CD4-positive, alpha-beta memory T cell (primary cell): ENCODE data around the gene DAO. TPM values are rescaled to one million over a fixed set of nuclear protein-coding genes. Genes with fewer than 3 reads are reported as not detected.

Source experiments
- CTCF ChIA-PET: fragments of 350-600 bp; sonication (Branson Sonifier 250); formaldehyde crosslinking; loops from one replicate; lab custom pipeline; 2021; ENCODE audit warnings: inconsistent platforms; ENCODE audit not compliant: partially characterized antibody; lab: Charles Lee
- POLR2A ChIA-PET: fragments of 350-600 bp; sonication (Branson Sonifier 250); formaldehyde crosslinking; loops from one replicate; lab custom pipeline; 2021; ENCODE audit not compliant: partially characterized antibody; lab: Charles Lee
- DNase-seq, 5 donors: peaks; one replicate each; pipeline versions ENCODE4 v3.0.0 to v3.0.0-alpha.2; 2020 to 2022; ENCODE audit warnings: mixed read lengths in 1 of 5
- H3K27ac ChIP-seq: one replicate; pipeline ENCODE4 v1.7.0; 2013; ENCODE audit warnings: low read depth, low read length
- H3K27me3 ChIP-seq: 2 replicates; pipeline ENCODE4 v1.7.0; 2013; ENCODE audit warnings: mild to moderate bottlenecking, low read length, moderate library complexity; ENCODE audit not compliant: insufficient read depth
- H3K36me3 ChIP-seq: 2 replicates; pipeline ENCODE4 v1.7.0; 2013; ENCODE audit warnings: mild to moderate bottlenecking, low read length, moderate library complexity; ENCODE audit not compliant: insufficient read depth
- H3K4me1 ChIP-seq: 2 replicates; pipeline ENCODE4 v1.7.0; 2013; ENCODE audit warnings: mild to moderate bottlenecking, low read length, moderate library complexity; ENCODE audit not compliant: insufficient read depth
- H3K4me3 ChIP-seq, 2 donors: one replicate each; pipeline ENCODE4 v1.7.0; 2013; ENCODE audit warnings: low read length in 2 of 2, mild to moderate bottlenecking in 1 of 2
- H3K9me3 ChIP-seq, 2 donors: one replicate each; pipeline ENCODE4 v1.7.0; 2013; ENCODE audit warnings: low read length in 2 of 2, control low read depth in 1 of 2; ENCODE audit not compliant: control insufficient read depth in 1 of 2
- H3K27ac Mint-ChIP-seq, 7 donors: one replicate each; pipeline ENCODE4 v1.8.0; 2020 to 2021; ENCODE audit warnings: mixed read lengths in 7 of 7, mild to moderate bottlenecking in 6 of 7, inconsistent platforms in 3 of 7, moderate library complexity in 3 of 7
- H3K27me3 Mint-ChIP-seq, 2 donors: one replicate each; pipeline ENCODE4 v1.8.0; 2020 to 2021; ENCODE audit warnings: mixed read lengths in 2 of 2
- H3K36me3 Mint-ChIP-seq, 2 donors: one replicate each; pipeline ENCODE4 v1.8.0; 2020 to 2021; ENCODE audit warnings: mixed read lengths in 2 of 2, inconsistent platforms in 1 of 2, mild to moderate bottlenecking in 1 of 2
- H3K4me1 Mint-ChIP-seq, 4 donors: one replicate each; pipeline ENCODE4 v1.8.0; 2020 to 2021; ENCODE audit warnings: mixed read lengths in 4 of 4, mild to moderate bottlenecking in 1 of 4
- H3K4me3 Mint-ChIP-seq, 8 donors: one replicate each; pipeline ENCODE4 v1.8.0; 2020 to 2021; ENCODE audit warnings: mixed read lengths in 8 of 8, mild to moderate bottlenecking in 7 of 8, moderate library complexity in 6 of 8, inconsistent platforms in 3 of 8
- H3K9me3 Mint-ChIP-seq, 8 donors: one replicate each; pipeline ENCODE4 v1.8.0; 2020 to 2021; ENCODE audit warnings: mixed read lengths in 8 of 8, mild to moderate bottlenecking in 5 of 8, inconsistent platforms in 3 of 8, moderate library complexity in 1 of 8
- intact Hi-C: fragments of 100-400 bp; cut with micrococcal nuclease; formaldehyde crosslinking; loops from one replicate; pipeline ENCODE4 v1.15.1; 2023
- polyA plus RNA-seq, 2 donors: library from polyadenylated mRNA; unstranded; fragments of 300-500 nt; fragmentation: Illumina TruSeq; gene quantifications; one replicate each; pipeline ENCODE4 v1.2.3, GENCODE V29; 2021
- total RNA-seq, 2 experiments: library from RNA; stranded (reverse); gene quantifications; one replicate each; pipeline ENCODE4 v1.2.3, GENCODE V29; 2021

DAO gene
- total and polyA plus RNA-seq, 4 experiments from 2014 or later = not detected

- no peaks in the 10 kb centered on the region for H3K36me3 ChIP-seq
- H3K9me3 ChIP-seq = no peaks in the 10 kb centered on the region
- no peaks in the 10 kb centered on the region for H3K4me1 Mint-ChIP-seq
- ChIA-PET CTCF (no interaction called here), POLR2A (no interaction called here)
- peaks cover 0 to 1% of the 10 kb centered on the region in 2 donors for H3K27me3 Mint-ChIP-seq
- no peak overlapping the region for H3K4me3 ChIP-seq
- peaks cover 0 to 6% (median 1%) of the 10 kb centered on the region in 8 donors for H3K9me3 Mint-ChIP-seq
- intact Hi-C loops = no loop called here
- H3K27ac ChIP-seq = no peak overlapping the region
- no peak for DNase-seq
- no peak overlapping the region for H3K27ac Mint-ChIP-seq
- no peaks in the 10 kb centered on the region for H3K36me3 Mint-ChIP-seq
- H3K27me3 ChIP-seq = no peaks in the 10 kb centered on the region
- no peaks in the 10 kb centered on the region for H3K4me1 ChIP-seq
- H3K4me3 Mint-ChIP-seq = no peak overlapping the region
Measured at GRCh38 chr12:108930155-108930554, 50.3 kb downstream of the DAO start.

GRCh38 chr12:108930756-108931155 lies 50.9 kb downstream of the DAO start:
- CTCF ChIA-PET = interaction anchor here (3.8 kb wide), 1 partner anchor 19 kb away, joined by 21 read pairs; no protein-coding TSS in a partner anchor
- no peak overlapping the region for H3K27ac Mint-ChIP-seq

DNA sequence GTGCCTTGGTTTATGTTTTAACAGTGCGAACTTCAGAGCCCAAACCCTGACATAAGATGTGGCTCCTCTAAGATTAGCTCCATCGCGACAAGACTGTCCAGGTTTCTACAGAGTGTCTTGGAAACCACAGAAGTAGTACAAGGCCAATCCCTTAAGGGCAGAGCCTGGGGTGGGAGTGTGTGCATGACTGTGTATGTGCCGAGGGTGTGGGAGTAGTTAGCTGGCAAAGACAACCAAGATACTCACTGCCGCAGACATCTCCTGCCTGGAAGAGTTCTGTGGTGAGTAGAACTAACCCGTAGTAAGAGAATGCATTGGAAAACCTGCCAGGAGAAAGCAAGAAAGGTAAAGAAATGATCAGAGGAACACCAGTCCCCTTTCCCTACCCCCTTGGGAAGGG lies 54.1 kb downstream of the DAO start:
- H3K4me1 Mint-ChIP-seq = peaks cover 0 to under 1% (median 0%) of the 10 kb centered on the region in 4 donors
- H3K36me3 ChIP-seq = no peaks in the 10 kb centered on the region
- no peaks in the 10 kb centered on the region for H3K9me3 Mint-ChIP-seq
- no peak overlapping the region for H3K27ac Mint-ChIP-seq
- intact Hi-C loops = no loop called here
- H3K4me1 ChIP-seq = no peaks in the 10 kb centered on the region
- H3K4me3 Mint-ChIP-seq = no peak overlapping the region
- no peaks in the 10 kb centered on the region for H3K9me3 ChIP-seq
- H3K36me3 Mint-ChIP-seq = no peaks in the 10 kb centered on the region
- no peak overlapping the region for H3K4me3 ChIP-seq
- H3K27me3 ChIP-seq = no peaks in the 10 kb centered on the region
- no peak for DNase-seq
- POLR2A ChIA-PET = no interaction called here
- CTCF ChIA-PET = interaction anchor here (3.8 kb wide), 1 partner anchor 16 kb away, joined by 21 read pairs; no protein-coding TSS in a partner anchor
- H3K27ac ChIP-seq = no peak overlapping the region
- H3K27me3 Mint-ChIP-seq = peaks cover 0 to 4% of the 10 kb centered on the region in 2 donors

More at GRCh38 chr12:108930756-108931155, 50.9 kb downstream of the DAO start:
- H3K9me3 ChIP-seq = no peaks in the 10 kb centered on the region
- Mint-ChIP-seq H3K27me3 (peaks cover 0 to 1% of the 10 kb centered on the region in 2 donors), H3K9me3 (peaks cover 0 to 6% (median 0%) of the 10 kb centered on the region in 8 donors), H3K36me3 (no peaks in the 10 kb centered on the region), H3K4me1 (no peaks in the 10 kb centered on the region), H3K4me3 (no peak overlapping the region)
- no peaks in the 10 kb centered on the region for H3K36me3 ChIP-seq
- no peaks in the 10 kb centered on the region for H3K4me1 ChIP-seq
- POLR2A ChIA-PET = no interaction called here
- H3K27me3 ChIP-seq = no peaks in the 10 kb centered on the region
- intact Hi-C loops = no loop called here
- no peak overlapping the region for H3K4me3 ChIP-seq
- no peak overlapping the region for H3K27ac ChIP-seq
- no peak for DNase-seq

DNA sequence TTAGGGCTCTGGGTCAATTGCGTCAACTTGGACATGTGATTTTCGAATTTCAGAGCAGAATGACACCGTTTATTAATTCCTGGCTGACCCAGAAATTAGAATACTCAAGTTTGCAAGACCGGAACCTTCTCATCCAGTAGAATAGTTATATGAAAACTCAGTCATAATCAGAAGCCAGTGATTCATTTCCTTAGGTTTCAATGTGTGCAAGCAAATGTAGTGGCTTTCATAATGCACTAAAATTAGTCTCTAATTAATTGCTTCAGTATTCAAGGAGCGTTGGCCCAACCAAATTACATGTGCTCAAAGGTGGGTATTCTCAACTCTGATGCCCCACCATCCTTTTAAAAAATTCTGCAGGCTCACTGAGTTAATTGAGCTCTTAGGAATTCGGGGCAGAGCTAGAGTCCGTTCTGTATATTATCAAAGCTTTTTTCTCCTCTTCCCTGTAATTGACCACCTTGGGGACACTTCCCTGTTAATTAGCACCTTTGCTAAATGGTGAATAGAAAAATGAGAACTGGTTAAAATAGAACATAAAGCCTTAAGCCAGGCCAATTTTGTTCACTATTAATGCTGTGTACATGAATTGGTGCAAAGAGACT lies 55.4 kb downstream of the DAO start:
- Mint-ChIP-seq H3K9me3 (no peaks in the 10 kb centered on the region), H3K4me1 (peaks cover 0 to 5% (median 0%) of the 10 kb centered on the region in 4 donors), H3K27ac (no peak overlapping the region), H3K27me3 (peaks cover 0 to 3% of the 10 kb centered on the region in 2 donors), H3K4me3 (no peak overlapping the region), H3K36me3 (no peaks in the 10 kb centered on the region)
- ChIA-PET CTCF (no interaction called here), POLR2A (no interaction called here)
- intact Hi-C loops = no loop called here
- Histone ChIP-seq H3K36me3 (no peaks in the 10 kb centered on the region), H3K27me3 (no peaks in the 10 kb centered on the region), H3K4me3 (no peak overlapping the region), H3K27ac (no peak overlapping the region), H3K9me3 (no peaks in the 10 kb centered on the region), H3K4me1 (no peaks in the 10 kb centered on the region)
- no peak for DNase-seq

GRCh38 chr12:108938247-108938924 lies 58.5 kb downstream of the DAO start:
- no peak overlapping the region for H3K27ac Mint-ChIP-seq
- H3K36me3 ChIP-seq = no peaks in the 10 kb centered on the region
- peaks cover 0 to 3% of the 10 kb centered on the region in 2 donors for H3K27me3 Mint-ChIP-seq
- peaks cover 0 to 2% (median 0%) of the 10 kb centered on the region in 8 donors for H3K9me3 Mint-ChIP-seq
- no peak overlapping the region for H3K4me3 ChIP-seq
- peaks cover 0 to 5% (median 0%) of the 10 kb centered on the region in 4 donors for H3K4me1 Mint-ChIP-seq
- no peaks in the 10 kb centered on the region for H3K27me3 ChIP-seq
- no peak overlapping the region for H3K4me3 Mint-ChIP-seq
- no peak overlapping the region for H3K27ac ChIP-seq
- intact Hi-C loops = no loop called here
- no peak for DNase-seq
- H3K9me3 ChIP-seq = no peaks in the 10 kb centered on the region
- H3K4me1 ChIP-seq = no peaks in the 10 kb centered on the region
- H3K36me3 Mint-ChIP-seq = no peaks in the 10 kb centered on the region
- ChIA-PET CTCF (no interaction called here), POLR2A (no interaction called here)

GRCh38 chr12:108939594-108939993 lies 59.7 kb downstream of the DAO start:
- POLR2A ChIA-PET = no interaction called here
- intact Hi-C loops = no loop called here
- H3K9me3 Mint-ChIP-seq = peaks cover 0 to 2% (median 0%) of the 10 kb centered on the region in 8 donors
- H3K9me3 ChIP-seq = no peaks in the 10 kb centered on the region
- no peaks in the 10 kb centered on the region for H3K4me1 ChIP-seq
- H3K4me3 ChIP-seq = no peak overlapping the region
- no peaks in the 10 kb centered on the region for H3K36me3 Mint-ChIP-seq
- no peaks in the 10 kb centered on the region for H3K27me3 ChIP-seq
- no peaks in the 10 kb centered on the region for H3K36me3 ChIP-seq
- peak overlapping the region in 1 of 7 donors; percentile 29 for H3K27ac Mint-ChIP-seq
- peaks cover 2 to 3% of the 10 kb centered on the region in 2 donors for H3K27me3 Mint-ChIP-seq
- peaks cover 0 to 5% (median 0%) of the 10 kb centered on the region in 4 donors for H3K4me1 Mint-ChIP-seq
- peak in 4 of 5 donors; percentile 17 to 22 (median 20) for DNase-seq
- no peak overlapping the region for H3K27ac ChIP-seq
- CTCF ChIA-PET = interaction anchor here (1.2 to 2.8 kb wide), 2 partner anchors 11 to 13 kb away, joined by 3 to 14 read pairs; no protein-coding TSS in a partner anchor
- no peak overlapping the region for H3K4me3 Mint-ChIP-seq

- H3K27ac Mint-ChIP-seq = no peak overlapping the region
- POLR2A ChIA-PET = no interaction called here
- DNase-seq = no peak
- peaks cover 2 to 3% of the 10 kb centered on the region in 2 donors for H3K27me3 Mint-ChIP-seq
- no peaks in the 10 kb centered on the region for H3K36me3 Mint-ChIP-seq
- intact Hi-C loops = no loop called here
- H3K27me3 ChIP-seq = no peaks in the 10 kb centered on the region
- H3K9me3 Mint-ChIP-seq = peaks cover 0 to 2% (median 0%) of the 10 kb centered on the region in 8 donors
- H3K9me3 ChIP-seq = no peaks in the 10 kb centered on the region
- H3K27ac ChIP-seq = no peak overlapping the region
- H3K4me1 ChIP-seq = no peaks in the 10 kb centered on the region
- peaks cover 0 to 5% (median 0%) of the 10 kb centered on the region in 4 donors for H3K4me1 Mint-ChIP-seq
- H3K4me3 Mint-ChIP-seq = no peak overlapping the region
- no peak overlapping the region for H3K4me3 ChIP-seq
- CTCF ChIA-PET = interaction anchor here (1.2 to 2.8 kb wide), 2 partner anchors 10 to 12 kb away, joined by 3 to 14 read pairs; no protein-coding TSS in a partner anchor
- H3K36me3 ChIP-seq = no peaks in the 10 kb centered on the region
Measured at GRCh38 chr12:108940138-108940537, 60.2 kb downstream of the DAO start.
